ENCODE measurements around the gene KDM5B.

- TF ChIP-seq CTCF (conservative IDR thresholded peaks at IDR 0.05; ENCODE audit: low read depth in 2 of 2): no peak
- no peak for TF ChIP-seq EZH2phosphoT487 (IDR thresholded peaks at IDR 0.05; ENCODE audit: unreplicated experiment)
- TF ChIP-seq POLR2AphosphoS5 (IDR thresholded peaks at IDR 0.05; ENCODE audit: low read depth): no peak
- TF ChIP-seq REST (IDR thresholded peaks at IDR 0.05; ENCODE audit: unreplicated experiment): no peak
- no peak for TF ChIP-seq JUNB (IDR thresholded peaks at IDR 0.05; ENCODE audit: unreplicated experiment)
- no peak for TF ChIP-seq EZH2 (IDR thresholded peaks at IDR 0.05; ENCODE audit: low read depth, unreplicated experiment)
Measured at GRCh38 chr1:202810193-202810614, 2.0 kb upstream of the KDM5B start.
